GM15510 (cell line): ENCODE results near the gene SAFB.

ENCODE experiments used
- POLR2A ChIP-seq: IDR thresholded peaks from 3 replicates; pipeline ENCODE4 v1.6.1; 2011; ENCODE audit warnings: borderline replicate concordance; ENCODE audit not compliant: insufficient read length; ENCODE audit errors: extremely low read depth

The SAFB gene

DNA sequence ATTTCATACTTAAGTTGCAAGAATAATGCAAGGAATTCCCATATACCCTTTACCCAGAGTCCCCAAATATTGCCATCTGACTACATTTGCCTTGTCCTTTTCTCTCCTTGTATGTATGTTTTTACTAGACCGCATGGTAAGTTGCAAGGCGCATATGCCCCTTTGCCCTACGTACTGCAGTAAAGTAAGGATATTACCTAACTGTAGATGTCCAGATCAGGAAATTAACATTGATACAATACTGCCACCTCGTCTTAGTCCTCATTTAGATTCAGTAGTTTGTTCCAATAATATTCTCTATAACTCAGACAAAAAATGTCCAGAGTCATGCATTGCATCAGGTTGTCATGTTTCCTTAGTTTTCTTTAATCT is 9.3 kb downstream of the SAFB start:
- no peak for TF ChIP-seq POLR2A

DNA sequence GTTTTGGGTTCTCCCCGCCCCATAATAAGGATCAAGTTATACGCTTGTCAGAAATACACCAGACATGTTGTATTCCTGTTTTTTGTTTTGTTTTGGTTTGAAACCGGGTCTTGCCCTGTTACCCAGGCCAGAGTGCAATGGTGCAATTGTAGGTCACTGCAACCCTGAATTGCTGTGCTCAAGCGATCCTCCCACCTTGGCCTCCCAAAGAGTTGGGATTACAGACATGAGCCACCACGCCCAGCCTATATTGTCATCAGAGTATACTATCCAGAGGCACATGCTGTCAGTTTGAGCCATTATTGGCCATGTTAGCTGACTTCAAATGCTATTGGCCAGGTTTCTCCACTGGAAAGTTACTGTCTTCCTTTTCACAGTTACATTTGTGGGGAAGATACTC is 9.8 kb downstream of the SAFB start:
- no peak for TF ChIP-seq POLR2A

DNA sequence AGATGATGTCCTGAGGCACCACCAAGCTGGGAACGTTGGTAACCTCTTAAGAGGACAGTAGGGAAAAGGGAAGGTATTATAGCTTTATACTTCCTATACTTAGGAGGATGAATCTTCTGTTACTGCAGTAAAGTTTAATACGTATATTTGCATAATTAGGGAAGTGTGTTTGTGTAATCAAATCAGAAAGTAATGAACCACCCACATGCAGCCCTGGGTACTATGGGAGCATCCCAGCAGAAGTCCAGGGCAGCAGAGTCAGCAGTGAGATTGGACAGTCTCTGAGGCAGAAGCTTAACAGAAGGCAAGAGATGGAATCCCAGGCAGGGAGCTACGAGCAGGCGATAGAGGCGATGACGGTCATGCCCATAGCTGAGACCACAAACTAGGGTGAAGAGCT is 12.5 kb downstream of the SAFB start:
- no peak for TF ChIP-seq POLR2A

DNA sequence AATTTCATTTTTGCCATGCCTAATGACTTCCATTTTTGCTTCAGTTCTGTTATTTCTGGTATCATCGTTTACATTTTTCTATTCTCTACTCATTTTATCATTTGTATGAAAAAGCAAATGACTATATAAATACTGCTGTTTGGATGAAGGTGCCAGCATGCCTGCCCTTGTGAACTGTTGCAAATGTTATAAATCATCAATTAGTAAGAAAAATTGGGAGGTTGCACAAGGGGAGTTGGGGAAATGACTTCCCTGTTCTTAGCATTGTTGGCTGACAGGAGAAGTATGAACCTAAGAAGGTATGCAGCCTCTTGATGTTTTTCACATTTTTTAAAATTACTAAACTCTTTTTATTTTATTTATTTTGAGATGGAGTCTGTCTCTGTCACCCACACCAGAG is 15.1 kb downstream of the SAFB start:
- TF ChIP-seq POLR2A = no peak

DNA sequence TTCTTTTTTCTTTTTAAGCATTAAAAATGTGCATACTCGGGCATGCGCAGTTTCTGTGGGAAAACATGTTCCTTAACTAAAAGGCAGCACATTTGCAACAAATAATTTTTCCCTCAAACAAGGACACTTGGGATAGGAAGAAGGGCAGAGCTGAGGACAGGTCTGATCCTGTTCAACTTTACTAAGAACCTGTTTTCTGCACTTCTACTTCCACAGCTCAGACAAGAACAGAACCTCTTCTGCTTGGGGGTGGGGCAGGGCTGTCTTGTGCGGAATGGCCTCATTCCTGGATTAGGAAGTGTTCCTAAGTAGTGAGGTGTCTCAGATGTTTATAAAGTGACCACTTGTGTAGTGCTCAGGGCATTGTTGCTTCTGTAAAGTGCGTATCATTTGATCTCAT is 18.3 kb downstream of the SAFB start:
- TF ChIP-seq POLR2A = no peak

DNA sequence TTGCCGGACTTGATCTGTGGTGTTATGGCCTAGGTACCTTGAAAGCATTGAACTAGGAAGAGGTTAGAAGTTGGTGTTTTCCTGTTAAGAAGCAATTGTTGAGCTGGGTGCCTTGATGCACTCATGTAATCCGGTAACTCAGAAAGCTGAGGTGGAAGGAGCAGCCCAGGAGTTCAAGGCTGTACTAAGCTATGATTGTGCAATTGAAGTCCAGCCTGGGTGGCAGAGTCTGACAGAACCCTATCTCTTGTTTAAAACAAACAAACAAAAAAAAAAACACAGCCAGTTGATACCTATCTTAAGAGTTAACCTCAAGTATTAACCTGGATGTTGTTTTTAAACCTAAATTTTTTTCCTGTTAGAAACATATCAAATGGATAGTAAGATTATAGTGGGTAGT is 19.3 kb downstream of the SAFB start:
- no peak for TF ChIP-seq POLR2A

DNA sequence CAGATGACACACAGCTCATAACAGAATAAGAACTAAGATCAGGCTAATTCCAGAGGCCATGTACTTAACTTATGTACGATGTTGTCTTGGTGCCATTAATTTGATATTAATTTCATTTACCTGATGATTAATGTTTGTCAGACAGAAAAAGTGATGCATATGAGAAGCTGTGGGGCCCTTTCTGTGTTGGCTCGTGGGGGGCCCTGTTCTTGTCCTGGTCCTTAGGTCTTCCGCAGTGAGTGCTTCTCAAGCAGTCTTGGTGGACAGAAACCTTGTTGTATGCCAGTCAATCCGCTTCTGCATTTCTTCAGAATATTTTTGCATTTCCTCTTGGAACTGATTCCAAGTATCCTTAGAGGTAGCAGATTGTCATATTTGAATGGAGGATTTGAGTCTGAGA is 20.2 kb downstream of the SAFB start:
- TF ChIP-seq POLR2A = no peak

DNA sequence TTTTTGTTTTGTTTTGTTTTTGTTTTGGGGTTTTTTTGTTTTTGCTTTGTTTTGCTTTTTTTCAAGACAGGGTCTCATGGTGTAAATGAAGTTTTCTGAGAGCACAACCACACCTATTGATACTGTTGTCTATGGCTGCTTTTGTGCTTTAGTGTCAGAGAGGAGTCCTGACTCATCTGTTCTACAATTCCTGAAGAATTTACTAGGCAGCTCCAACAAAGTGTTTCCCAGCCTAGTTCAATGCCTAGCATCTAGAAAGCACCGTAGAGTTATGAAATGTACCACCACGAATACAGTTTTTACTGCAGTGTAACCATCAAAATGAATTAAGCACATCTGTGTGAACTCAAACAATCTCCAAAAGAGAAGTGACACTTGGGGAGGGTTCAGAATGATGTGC is 21.2 kb downstream of the SAFB start:
- no peak for TF ChIP-seq POLR2A

DNA sequence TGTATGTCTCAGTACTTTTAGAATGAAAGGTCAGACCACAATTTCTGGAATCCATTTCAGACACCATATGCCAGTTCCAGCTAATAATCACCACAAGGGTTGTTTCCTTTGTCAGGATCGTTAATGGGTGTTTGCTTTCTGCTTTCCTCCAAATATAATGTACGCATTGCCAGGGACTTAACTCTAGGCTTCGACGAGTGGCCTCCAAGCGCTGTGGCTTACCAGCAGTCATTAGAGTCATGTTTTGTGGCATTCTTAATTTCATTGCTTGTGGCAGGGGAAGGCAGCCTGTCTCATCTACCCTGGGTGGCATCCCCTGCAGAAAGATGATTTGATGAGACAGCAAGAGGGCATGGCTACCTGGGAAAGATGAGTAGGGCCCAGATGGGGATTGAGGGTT is 22.5 kb downstream of the SAFB start:
- TF ChIP-seq POLR2A = no peak

DNA sequence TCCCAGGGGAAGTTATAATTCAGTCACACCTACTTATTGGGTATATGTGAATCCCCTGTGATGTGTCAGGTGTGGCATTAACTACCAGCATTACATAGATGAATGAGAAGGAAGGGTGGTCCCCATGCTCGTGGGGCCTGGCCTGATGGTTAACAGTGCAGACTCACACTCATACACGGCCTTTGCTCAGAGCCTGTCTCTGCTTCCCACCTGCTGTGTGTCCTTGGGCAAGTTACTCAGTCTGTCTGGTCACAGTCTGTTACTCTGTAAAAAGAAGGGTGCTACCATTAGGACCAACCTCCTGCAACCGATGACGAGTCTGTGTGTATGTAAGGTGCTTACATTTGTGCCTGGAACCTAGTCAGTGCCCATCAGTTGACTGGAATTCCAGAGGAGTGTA is 23.8 kb downstream of the SAFB start:
- TF ChIP-seq POLR2A = no peak

DNA sequence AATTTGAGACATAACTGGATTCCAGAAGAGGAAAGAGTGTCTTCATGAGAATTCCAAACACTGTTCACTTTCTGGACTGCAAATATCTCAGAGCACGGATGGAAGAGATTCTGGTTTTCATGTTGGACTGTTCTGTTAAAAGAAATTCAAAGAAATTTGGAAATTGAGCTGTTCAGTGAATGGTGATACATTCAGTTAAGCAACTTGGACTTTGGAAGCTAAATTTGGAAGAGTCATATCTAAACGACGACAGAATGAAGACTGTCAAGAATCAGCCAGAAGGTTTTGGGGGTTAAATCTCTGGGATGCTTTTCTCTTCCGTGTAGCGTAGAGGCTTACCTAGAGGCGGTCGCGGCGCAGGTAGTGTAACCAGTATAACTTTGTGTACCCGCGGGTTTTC is 25.6 kb downstream of the SAFB start:
- TF ChIP-seq POLR2A = no peak

DNA sequence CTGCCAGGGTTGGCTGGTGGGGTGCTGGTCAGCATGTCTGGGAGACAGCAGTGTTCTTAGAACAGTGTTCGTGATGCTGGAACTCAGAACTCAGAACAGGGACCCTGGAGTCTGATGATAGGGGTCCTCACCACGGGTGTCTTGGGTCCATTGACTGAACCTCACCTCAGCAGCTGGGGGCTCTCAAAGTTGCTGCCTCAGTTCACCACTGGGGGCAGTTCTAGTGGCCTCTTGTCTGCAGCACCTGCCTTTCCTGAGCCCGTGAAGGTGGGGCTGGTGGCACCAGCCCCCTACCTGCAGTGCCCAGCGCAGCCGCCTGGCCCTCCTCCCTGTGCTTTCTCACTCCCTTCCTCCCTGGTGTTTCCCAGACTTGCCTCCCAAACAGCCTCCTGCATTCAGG is 28.5 kb downstream of the SAFB start:
- no peak for TF ChIP-seq POLR2A

DNA sequence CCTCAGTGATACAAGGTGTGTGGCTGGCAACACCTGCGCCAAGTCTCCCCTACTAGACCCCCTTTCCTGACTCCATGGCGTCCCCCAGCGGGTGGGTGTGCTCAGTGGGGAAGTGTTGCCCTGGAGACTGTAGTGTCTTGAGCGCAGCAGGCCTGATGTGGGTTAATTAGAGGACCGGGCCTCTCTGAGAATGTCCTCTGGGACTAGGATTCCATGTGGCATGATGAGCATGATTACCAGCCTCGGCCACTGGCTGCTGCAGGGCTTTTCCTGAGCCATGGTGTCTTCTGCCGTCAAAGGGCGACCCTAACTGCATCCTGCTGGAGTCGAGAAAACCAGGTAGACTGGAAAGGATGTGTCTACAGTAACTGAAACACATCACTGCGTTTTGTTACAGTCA is 29.4 kb downstream of the SAFB start:
- no peak for TF ChIP-seq POLR2A

DNA sequence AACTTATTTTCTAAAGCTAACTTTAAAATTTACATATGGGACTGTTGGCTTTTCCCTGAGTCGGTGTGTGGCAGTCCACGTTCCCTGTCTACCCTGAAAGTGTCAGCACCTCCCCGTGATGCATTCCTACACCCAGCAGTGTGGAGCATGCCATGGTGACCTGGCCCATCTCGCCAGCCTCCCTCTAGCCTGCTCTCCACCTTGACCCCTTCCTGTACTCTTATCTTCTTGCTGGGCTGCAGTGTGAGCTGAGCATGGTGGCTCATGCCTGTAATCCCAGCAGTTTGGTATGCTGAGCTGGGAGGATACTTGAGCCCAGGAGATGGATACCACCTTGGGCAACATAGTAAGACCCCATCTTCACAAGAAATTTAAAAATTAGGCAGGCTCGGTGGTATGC is 32.0 kb downstream of the SAFB start:
- TF ChIP-seq POLR2A = no peak

DNA sequence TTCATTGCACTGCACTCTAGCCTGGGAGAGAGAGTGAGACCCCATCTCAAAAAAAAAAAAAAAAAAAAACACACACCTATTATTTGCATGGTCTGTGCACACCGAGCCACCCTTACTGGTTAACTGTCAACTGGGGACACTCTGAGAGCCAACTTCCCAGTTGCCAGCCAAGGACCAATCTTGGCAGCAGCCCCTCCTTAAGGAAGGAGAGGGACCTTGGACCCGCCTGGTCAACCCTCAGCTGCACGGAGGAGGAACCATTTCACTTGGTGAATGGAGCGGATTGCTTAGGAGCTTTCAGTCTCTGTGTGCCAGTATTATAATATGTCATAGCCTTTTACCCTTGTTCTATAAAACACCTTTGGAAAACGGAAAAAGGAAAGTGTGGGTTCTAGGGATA is 32.5 kb downstream of the SAFB start:
- no peak for TF ChIP-seq POLR2A

DNA sequence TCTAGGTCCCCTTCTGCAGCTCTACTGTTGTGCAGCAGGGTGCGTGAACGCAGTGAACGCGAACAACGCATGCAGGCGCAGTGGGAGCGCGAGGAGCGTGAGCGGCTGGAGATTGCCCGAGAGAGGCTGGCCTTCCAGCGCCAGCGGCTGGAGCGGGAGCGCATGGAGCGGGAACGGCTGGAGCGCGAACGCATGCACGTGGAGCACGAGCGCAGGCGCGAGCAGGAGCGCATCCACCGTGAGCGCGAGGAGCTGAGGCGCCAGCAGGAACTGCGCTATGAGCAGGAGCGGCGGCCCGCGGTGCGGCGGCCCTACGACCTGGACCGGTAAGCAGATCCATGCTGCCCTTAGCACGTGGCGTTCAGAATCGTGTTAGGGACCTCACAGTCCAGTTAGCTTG is 38.6 kb downstream of the SAFB start:
- TF ChIP-seq POLR2A = no peak

DNA sequence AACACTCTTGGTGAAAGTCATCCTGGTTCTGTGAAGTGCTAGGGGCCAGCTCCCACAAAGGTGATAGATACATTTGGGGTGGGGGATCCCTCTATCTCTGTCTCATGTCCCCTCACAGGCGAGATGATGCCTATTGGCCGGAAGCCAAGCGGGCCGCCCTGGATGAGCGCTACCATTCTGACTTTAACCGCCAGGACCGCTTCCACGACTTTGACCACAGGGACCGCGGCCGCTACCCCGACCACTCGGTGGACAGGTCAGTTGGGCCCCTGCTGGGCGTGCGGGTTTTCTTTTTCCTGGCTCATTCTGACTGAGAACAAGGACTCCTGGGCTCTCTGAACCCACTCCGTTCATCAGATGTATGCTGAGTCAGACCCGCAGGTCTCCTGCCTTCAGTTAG is 41.0 kb downstream of the SAFB start:
- TF ChIP-seq POLR2A = no peak

DNA sequence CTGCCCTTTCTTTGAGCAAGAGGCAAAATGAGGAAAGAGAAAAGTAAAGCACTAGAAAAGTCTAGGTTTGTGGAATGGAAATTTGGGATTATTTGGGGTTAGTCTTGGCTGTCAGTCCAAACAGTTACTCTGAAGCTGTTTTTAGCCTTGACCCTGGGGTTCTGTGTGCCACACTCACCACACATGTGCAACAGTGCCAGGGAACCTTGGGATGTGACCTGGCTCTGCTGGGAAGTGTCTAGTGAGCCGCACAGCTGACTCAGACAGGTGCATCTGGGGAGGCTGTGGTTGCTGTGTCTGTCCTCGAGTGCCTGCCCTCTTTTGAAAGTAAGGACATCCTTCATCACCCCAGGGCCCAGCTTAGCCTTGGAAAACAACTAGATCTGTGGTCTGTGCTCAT is 41.6 kb downstream of the SAFB start:
- no peak for TF ChIP-seq POLR2A

DNA sequence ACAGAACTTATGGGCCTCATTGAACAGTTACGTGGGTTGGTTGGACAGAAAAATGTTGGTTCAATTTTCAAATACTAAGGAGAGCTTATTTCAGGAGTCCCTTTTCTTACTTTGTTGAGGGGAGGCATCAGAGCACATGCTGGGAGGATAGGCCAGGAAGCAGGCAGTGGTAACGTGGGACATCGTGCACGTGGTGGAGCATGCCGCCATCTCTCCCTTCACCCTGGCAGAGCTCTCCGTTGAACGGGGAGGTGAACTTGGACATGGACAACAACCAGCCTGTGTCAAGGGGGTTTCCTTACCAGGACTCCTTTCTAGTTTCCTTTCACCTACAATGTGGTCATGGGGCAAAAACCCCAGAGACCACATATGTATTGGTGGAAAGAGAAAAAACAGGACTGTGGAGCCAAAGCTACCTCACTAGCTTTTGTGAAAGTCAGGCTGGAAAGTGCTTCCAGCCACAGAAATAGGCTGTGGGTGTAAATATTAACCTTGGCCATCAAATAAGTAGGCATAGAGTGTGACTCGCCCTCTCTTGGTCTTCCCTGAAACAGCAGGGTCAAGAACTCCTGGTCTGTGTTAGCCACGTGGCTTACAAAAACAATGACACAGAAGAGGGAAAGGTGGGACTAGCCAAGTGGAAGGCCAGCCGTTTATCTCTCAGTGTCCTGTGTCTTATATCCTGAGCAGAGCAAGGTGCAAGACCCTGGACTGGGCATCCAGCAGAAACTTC is 43.1 kb downstream of the SAFB start:
- TF ChIP-seq POLR2A = no peak
